GM23338 (cell line): ENCODE results near the gene CRHR1.

Experiments used
- CREB1 ChIP-seq: fragments of 250-450 bp; sonication (Bioruptor Pico); IDR thresholded peaks from 2 replicates; pipeline ENCODE4 v1.5.0; 2020; ENCODE audit warnings: low read depth, mild to moderate bottlenecking, moderate library complexity
- CTCF ChIP-seq, 2 experiments: fragments of 200-600 bp in 1 of 2; sonication (generic) in 1 of 2; conservative IDR thresholded peaks; 2 replicates each; pipeline versions ENCODE4 v1.5.1 to v1.6.1; 2016 to 2017; ENCODE audit warnings: antibody characterized with exemption in 2 of 2, low read depth in 2 of 2, mild to moderate bottlenecking in 2 of 2, moderate library complexity in 1 of 2
- ETS1 ChIP-seq: IDR thresholded peaks from 2 replicates; pipeline ENCODE4 v1.6.1; 2016; ENCODE audit warnings: antibody characterized with exemption
- EZH2 ChIP-seq: fragments of 200-600 bp; sonication (generic); IDR thresholded peaks from one replicate; pipeline ENCODE4 v1.8.0; 2017; ENCODE audit warnings: antibody characterized with exemption, mild to moderate bottlenecking, low read depth; ENCODE audit not compliant: unreplicated experiment
- EZH2phosphoT487 ChIP-seq: fragments of 200-600 bp; sonication (generic); IDR thresholded peaks from one replicate; pipeline ENCODE4 v1.8.1; 2018; ENCODE audit warnings: antibody characterized with exemption; ENCODE audit not compliant: unreplicated experiment
- JUNB ChIP-seq: IDR thresholded peaks from one replicate; pipeline ENCODE4 v1.6.1; 2016; ENCODE audit warnings: antibody characterized with exemption; ENCODE audit not compliant: unreplicated experiment
- NANOG ChIP-seq: IDR thresholded peaks from 2 replicates; pipeline ENCODE4 v1.6.1; 2016; ENCODE audit warnings: antibody characterized with exemption, borderline replicate concordance
- POLR2AphosphoS5 ChIP-seq: IDR thresholded peaks from 2 replicates; pipeline ENCODE4 v1.6.1; 2016; ENCODE audit warnings: antibody characterized with exemption, low read depth
- REST ChIP-seq: IDR thresholded peaks from one replicate; pipeline ENCODE4 v1.6.1; 2018; ENCODE audit warnings: antibody characterized with exemption; ENCODE audit not compliant: unreplicated experiment
- STAT1 ChIP-seq: IDR thresholded peaks from one replicate; pipeline ENCODE4 v1.6.1; 2016; ENCODE audit warnings: antibody characterized with exemption; ENCODE audit not compliant: unreplicated experiment
- ZNF114 ChIP-seq: fragments of 250-450 bp; sonication (Bioruptor Pico); IDR thresholded peaks from 2 replicates; pipeline ENCODE4 v1.5.0; 2020; ENCODE audit warnings: mild to moderate bottlenecking, moderate library complexity
- ZNF331 ChIP-seq: fragments of 250-450 bp; sonication (Bioruptor Pico); IDR thresholded peaks from 2 replicates; pipeline ENCODE4 v1.5.0; 2020; ENCODE audit warnings: low read depth, mild to moderate bottlenecking, moderate library complexity
- ZNF462 ChIP-seq: fragments of 250-450 bp; sonication (Bioruptor Pico); IDR thresholded peaks from 2 replicates; pipeline ENCODE4 v1.5.0; 2020; ENCODE audit warnings: mild to moderate bottlenecking, moderate library complexity

- TF ChIP-seq CTCF (conservative IDR thresholded peaks at IDR 0.05; ENCODE audit: low read depth in 2 of 2) = no peak
- TF ChIP-seq REST = no peak
- no peak for TF ChIP-seq POLR2AphosphoS5
- TF ChIP-seq EZH2 = no peak
- no peak for TF ChIP-seq CREB1
- no peak for TF ChIP-seq EZH2phosphoT487
- TF ChIP-seq ZNF331 (CRISPR knock-in tag) = no peak
- no peak for TF ChIP-seq ETS1
- no peak for TF ChIP-seq STAT1
- TF ChIP-seq ZNF114 (CRISPR knock-in tag) = no peak
- TF ChIP-seq NANOG = no peak
- TF ChIP-seq JUNB = no peak
- no peak for TF ChIP-seq ZNF462 (CRISPR knock-in tag)
Observed at GRCh38 chr17:45874151-45874550, 90.0 kb downstream of the CRHR1 start.
